Vagina (tissue), 2 donors: ENCODE measurements around the gene RUFY3. TPM values are rescaled to one million over a fixed set of nuclear protein-coding genes. Genes with fewer than 3 reads are reported as not detected.
"Not testable (repeated sequence)": the region's sequence is repeated elsewhere in the genome, so short reads cannot be mapped to it uniquely, and the experiment has no call there.

ENCODE experiments used
- DNase-seq, 2 donors: peaks; one replicate each; pipeline ENCODE4 v3.0.0-alpha.2; 2017; ENCODE audit errors: extremely low spot score in 2 of 2
- H3K27ac ChIP-seq: fragments of 200-600 bp; sonication (generic); one replicate; pipeline ENCODE4 v1.5.1; 2019
- H3K27me3 ChIP-seq: fragments of 200-600 bp; sonication (generic); one replicate; pipeline ENCODE4 v1.5.1; 2019
- H3K36me3 ChIP-seq, 2 donors: fragments of 200-600 bp; sonication (generic); one replicate each; pipeline ENCODE4 v1.5.1; 2017 to 2019
- H3K4me1 ChIP-seq: fragments of 200-600 bp; sonication (generic); one replicate; pipeline ENCODE4 v1.5.1; 2019
- H3K4me3 ChIP-seq, 2 donors: fragments of 200-600 bp; sonication (generic); 1 replicate in 1 of 2; 2 replicates in 1 of 2; pipeline ENCODE4 v1.5.1; 2016 to 2019
- H3K9me3 ChIP-seq: fragments of 200-600 bp; sonication (generic); one replicate; pipeline ENCODE4 v1.5.1; 2019
- POLR2A ChIP-seq, 2 donors: fragments of 450-650 bp; IDR thresholded peaks; one replicate each; pipeline ENCODE4 v1.6.1; 2017; ENCODE audit warnings: antibody characterized with exemption in 2 of 2, mild to moderate bottlenecking in 2 of 2, moderate library complexity in 2 of 2
- POLR2AphosphoS5 ChIP-seq, 2 donors: sonication (generic); formaldehyde crosslinking; IDR thresholded peaks; one replicate each; pipeline ENCODE4 v1.9.0; 2017; ENCODE audit warnings: antibody characterized with exemption in 2 of 2, mild to moderate bottlenecking in 2 of 2, low read depth in 1 of 2; ENCODE audit not compliant: insufficient read depth in 1 of 2
- intact Hi-C: fragments of 100-400 bp; cut with DNase I; formaldehyde crosslinking; loops from one replicate; pipeline ENCODE4 v1.15.1; 2023
- total RNA-seq: library from RNA; depleted of rRNA; stranded (reverse); fragments of >200 nt; gene quantifications from one replicate; pipeline ENCODE4 v1.2.3, GENCODE V29; 2016
- TF ChIP-seq, protein P1 (sequence below), 3 experiments: fragments of 450-650 bp in 2 of 3; fragments of 200-600 bp in 1 of 3; sonication (generic) in 1 of 3; IDR thresholded peaks; one replicate each; pipeline ENCODE4 v1.5.1; 2017 to 2019; ENCODE audit warnings: antibody characterized with exemption in 3 of 3, mild to moderate bottlenecking in 2 of 3, moderate library complexity in 2 of 3

The RUFY3 gene
- total RNA-seq, 1 donor from 2014 or later, result 71.2 TPM

DNA sequence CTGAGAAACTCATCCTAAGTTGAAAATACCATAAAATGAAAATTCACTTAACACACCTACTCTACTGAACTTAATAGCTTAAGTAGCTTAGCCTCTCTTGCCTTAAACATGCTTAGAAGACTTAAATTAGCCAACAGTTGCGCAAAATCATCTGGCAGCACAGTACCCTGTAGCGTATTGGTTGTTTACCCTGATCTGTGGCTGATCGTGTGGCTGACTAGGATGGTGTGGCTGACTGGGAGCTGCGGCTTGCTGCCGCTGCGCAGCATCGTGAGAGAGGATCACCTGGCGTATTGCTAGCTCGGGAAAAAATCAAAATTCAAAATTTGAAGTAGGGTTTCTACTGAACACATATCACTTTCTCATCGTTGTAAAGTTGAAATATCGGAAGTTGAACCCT is 6.3 kb downstream of the RUFY3 start:
- no peak overlapping the region for H3K4me3 ChIP-seq
- H3K36me3 ChIP-seq, result no peaks in the 10 kb centered on the region
- H3K27me3 ChIP-seq, result no peaks in the 10 kb centered on the region
- no peak for DNase-seq
- no peaks in the 10 kb centered on the region for H3K9me3 ChIP-seq
- H3K27ac ChIP-seq, result no peak overlapping the region
- no peak for TF ChIP-seq POLR2AphosphoS5 (IDR thresholded peaks at IDR 0.05; ENCODE audit: insufficient read depth in 1 of 2, low read depth in 1 of 2)
- no peak for TF ChIP-seq POLR2A (IDR thresholded peaks at IDR 0.05)
- TF ChIP-seq, protein P1, sequence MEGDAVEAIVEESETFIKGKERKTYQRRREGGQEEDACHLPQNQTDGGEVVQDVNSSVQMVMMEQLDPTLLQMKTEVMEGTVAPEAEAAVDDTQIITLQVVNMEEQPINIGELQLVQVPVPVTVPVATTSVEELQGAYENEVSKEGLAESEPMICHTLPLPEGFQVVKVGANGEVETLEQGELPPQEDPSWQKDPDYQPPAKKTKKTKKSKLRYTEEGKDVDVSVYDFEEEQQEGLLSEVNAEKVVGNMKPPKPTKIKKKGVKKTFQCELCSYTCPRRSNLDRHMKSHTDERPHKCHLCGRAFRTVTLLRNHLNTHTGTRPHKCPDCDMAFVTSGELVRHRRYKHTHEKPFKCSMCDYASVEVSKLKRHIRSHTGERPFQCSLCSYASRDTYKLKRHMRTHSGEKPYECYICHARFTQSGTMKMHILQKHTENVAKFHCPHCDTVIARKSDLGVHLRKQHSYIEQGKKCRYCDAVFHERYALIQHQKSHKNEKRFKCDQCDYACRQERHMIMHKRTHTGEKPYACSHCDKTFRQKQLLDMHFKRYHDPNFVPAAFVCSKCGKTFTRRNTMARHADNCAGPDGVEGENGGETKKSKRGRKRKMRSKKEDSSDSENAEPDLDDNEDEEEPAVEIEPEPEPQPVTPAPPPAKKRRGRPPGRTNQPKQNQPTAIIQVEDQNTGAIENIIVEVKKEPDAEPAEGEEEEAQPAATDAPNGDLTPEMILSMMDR (IDR thresholded peaks at IDR 0.05), result no peak
- H3K4me1 ChIP-seq, result peaks cover 40% of the 10 kb centered on the region
- intact Hi-C loops, result no loop called here

DNA sequence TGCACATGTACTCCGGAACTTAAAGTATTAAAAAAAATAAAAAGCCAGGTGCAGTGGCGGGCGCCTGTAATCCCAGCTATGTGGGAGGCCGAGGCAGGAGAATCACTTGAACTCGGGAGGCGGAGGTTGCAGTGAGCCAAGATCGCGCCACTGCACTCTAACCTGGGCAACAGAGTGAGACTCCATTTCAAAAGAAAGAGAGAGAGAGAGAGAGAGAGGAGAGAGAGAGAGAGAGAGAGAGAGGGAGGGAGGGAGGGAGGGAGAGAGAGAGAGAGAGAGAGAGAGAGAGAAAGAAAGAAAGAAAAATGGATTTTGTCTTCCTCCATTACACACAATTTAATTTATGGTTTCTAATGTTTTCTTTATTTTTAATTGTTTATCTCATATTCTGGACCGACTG is 11.1 kb downstream of the RUFY3 start:
- DNase-seq, H3K9me3 ChIP-seq, H3K4me3 ChIP-seq, H3K27ac ChIP-seq, H3K36me3 ChIP-seq, H3K27me3 ChIP-seq, intact Hi-C loops: not testable (repeated sequence)
- peaks cover 49% of the 10 kb centered on the region for H3K4me1 ChIP-seq

DNA sequence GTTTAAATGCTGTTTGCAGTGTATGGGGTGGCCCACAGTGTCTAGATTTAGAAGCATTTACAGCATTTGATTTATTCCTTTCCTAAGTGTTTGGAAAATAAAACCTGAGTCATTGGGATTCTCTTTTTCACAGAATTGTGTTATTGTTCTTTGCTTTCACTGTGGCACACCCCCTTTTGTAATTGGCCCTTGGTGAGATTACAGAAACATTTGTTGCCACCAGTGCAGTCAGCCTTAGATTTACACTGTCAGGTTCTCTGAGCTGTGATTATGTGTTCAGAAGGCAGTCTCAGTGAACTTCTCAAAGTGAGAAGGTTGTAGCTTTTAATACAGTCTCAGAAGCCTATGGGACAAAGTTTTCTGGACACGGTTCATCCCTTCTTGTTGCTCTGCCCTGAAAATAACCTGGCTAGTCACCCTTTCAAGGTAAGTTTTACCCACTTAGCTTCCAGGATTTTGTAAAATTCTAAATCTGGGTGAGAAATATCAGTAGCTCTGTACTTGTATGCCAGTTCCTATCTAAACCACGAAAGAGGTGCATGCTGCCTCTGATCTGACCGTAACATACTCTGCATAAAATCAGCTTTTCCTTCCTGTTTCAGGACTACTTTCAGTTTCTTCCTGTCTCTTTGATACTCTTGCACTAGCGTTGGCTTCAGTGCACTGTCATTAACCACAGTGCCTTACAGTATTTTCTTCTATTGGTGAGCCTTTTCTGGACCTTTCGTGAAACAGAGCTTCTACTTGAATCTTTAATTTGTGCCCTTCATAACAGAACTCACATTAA is 12.6 kb downstream of the RUFY3 start:
- no peaks in the 10 kb centered on the region for H3K9me3 ChIP-seq
- H3K27me3 ChIP-seq, result no peaks in the 10 kb centered on the region
- H3K27ac ChIP-seq, result peak overlapping the region; percentile 59
- no peak for DNase-seq
- no peaks in the 10 kb centered on the region for H3K36me3 ChIP-seq
- peak overlapping the region; percentile 24 to 27 for H3K4me3 ChIP-seq
- H3K4me1 ChIP-seq, result peaks cover 53% of the 10 kb centered on the region
- TF ChIP-seq POLR2AphosphoS5 (IDR thresholded peaks at IDR 0.05; ENCODE audit: insufficient read depth in 1 of 2, low read depth in 1 of 2) (peak in 1 of 2 donors; percentile 30), POLR2A (IDR thresholded peaks at IDR 0.05) (no peak)
- intact Hi-C loops, result no loop called here

DNA sequence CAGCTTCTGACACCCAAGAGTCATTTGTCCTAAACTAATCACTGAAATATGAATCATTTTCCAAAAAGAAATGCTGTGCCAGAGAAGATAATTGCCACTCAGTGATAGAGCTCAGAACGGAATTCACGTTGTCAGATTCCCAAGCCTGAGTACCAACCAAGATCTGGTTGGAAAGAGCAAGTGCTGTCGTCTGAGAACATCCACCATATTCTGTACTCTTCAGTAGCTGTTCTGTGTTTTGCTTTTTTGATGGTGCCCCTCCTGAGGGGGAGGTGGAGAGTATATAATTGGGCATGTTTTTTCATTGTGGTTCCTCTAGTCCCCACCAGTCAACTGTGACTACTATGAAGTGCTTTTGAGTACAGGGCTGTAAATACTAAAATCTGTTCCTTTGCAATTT is 13.2 kb downstream of the RUFY3 start:
- no peaks in the 10 kb centered on the region for H3K27me3 ChIP-seq
- no peaks in the 10 kb centered on the region for H3K9me3 ChIP-seq
- no peaks in the 10 kb centered on the region for H3K36me3 ChIP-seq
- H3K27ac ChIP-seq, result peak overlapping the region; percentile 59
- DNase-seq, result no peak
- TF ChIP-seq, protein P1 (IDR thresholded peaks at IDR 0.05), result no peak
- no peak for TF ChIP-seq POLR2A (IDR thresholded peaks at IDR 0.05)
- TF ChIP-seq POLR2AphosphoS5 (IDR thresholded peaks at IDR 0.05; ENCODE audit: insufficient read depth in 1 of 2, low read depth in 1 of 2), result no peak
- H3K4me3 ChIP-seq, result peak overlapping the region; percentile 24 to 27
- intact Hi-C loops, result no loop called here
- H3K4me1 ChIP-seq, result peaks cover 57% of the 10 kb centered on the region

DNA sequence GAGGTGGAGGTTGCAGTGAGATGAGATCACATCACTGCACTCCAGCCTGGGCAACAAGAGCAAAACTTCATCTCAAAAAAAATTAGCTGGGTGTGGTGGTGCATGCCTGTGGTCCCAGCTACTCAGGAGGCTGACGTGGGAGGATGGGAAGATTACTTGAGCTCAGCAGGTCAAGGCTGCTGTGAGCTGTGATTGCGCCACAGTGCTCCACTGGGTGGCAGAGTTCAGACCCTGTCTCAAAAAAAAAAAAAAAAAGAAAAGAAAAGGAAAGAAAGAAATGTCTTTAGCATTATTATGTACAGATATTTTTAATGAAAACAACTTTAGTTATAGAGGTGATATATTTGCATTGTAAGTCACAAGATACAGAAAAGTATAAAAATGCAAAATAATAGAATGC is 14.2 kb downstream of the RUFY3 start:
- H3K36me3 ChIP-seq, H3K4me3 ChIP-seq, DNase-seq, intact Hi-C loops, H3K9me3 ChIP-seq, H3K27me3 ChIP-seq, H3K27ac ChIP-seq: not testable (repeated sequence)
- peaks cover 60% of the 10 kb centered on the region for H3K4me1 ChIP-seq

DNA sequence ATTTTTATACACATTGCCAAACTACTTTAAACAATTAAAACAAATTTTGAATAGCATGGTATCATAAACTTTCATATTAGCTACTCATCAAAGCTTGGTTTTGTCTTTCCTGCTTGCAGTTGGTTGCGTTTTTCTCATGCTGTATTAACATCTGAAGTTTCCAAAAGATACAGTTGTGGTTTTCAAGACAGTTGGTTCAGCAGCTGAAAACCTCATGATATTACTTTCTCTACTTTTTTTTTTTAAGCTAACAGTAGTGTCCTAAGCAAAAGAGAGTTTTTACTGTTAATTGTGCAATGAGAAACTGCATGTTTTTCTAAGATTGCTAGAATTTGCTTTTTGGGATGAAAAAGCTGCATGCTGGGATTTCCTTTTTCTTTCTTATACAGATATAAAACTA is 15.2 kb downstream of the RUFY3 start:
- H3K36me3 ChIP-seq, result no peaks in the 10 kb centered on the region
- peaks cover 60% of the 10 kb centered on the region for H3K4me1 ChIP-seq
- no peak overlapping the region for H3K4me3 ChIP-seq
- no peak overlapping the region for H3K27ac ChIP-seq
- no peak for DNase-seq
- intact Hi-C loops, result no loop called here
- H3K27me3 ChIP-seq, result no peaks in the 10 kb centered on the region
- TF ChIP-seq, protein P1 (IDR thresholded peaks at IDR 0.05), result no peak
- TF ChIP-seq POLR2A (IDR thresholded peaks at IDR 0.05), result no peak
- TF ChIP-seq POLR2AphosphoS5 (IDR thresholded peaks at IDR 0.05; ENCODE audit: insufficient read depth in 1 of 2, low read depth in 1 of 2), result no peak
- H3K9me3 ChIP-seq, result no peaks in the 10 kb centered on the region
